ENCODE measurements around the gene NADSYN1. TPM values are rescaled to one million over a fixed set of nuclear protein-coding genes. Genes with fewer than 3 reads are reported as not detected.

Gene NADSYN1
- total and polyA plus RNA-seq, 2 of the 13 experiments (the other 11 are each of a cell fraction or from before 2014, with no cell fraction given) = 35.7 to 51.5 TPM

GRCh38 chr11:71433648-71434450 lies 19.2 kb upstream of the NADSYN1 start (continued):
- TF ChIP-seq SOX13 (IDR thresholded peaks at IDR 0.05) (no peak), SOX13 (CRISPR knock-in tag; conservative IDR thresholded peaks at IDR 0.05 in 1 of 2, IDR thresholded peaks at IDR 0.05 in 1 of 2) (peak in 1 of 2 experiments; percentile 43; a peak in 1 of 4 replicates), ZNF766 (CRISPR knock-in tag; IDR thresholded peaks at IDR 0.05; ENCODE audit: borderline replicate concordance) (no peak), RAD51 (IDR thresholded peaks at IDR 0.05; ENCODE audit: borderline replicate concordance) (no peak), FOSL2 (CRISPR knock-in tag; IDR thresholded peaks at IDR 0.05) (peak; percentile 29), TEAD3 (CRISPR knock-in tag; optimal IDR thresholded peaks at IDR 0.05; ENCODE audit: borderline replicate concordance) (peak; percentile 66), ATF7 (IDR thresholded peaks at IDR 0.05) (no peak), ATF7 (CRISPR knock-in tag; IDR thresholded peaks at IDR 0.05) (0 out of 2 replicates have a peak, but pooled peaks have one; percentile 41), ZNF24 (IDR thresholded peaks at IDR 0.05) (no peak), HNRNPK (IDR thresholded peaks at IDR 0.05; ENCODE audit: low read depth, low read length, poor library complexity, severe bottlenecking) (no peak), HOXA3 (CRISPR knock-in tag; IDR thresholded peaks at IDR 0.05) (peak; percentile 44; the same call in 1 of the 2 replicates), SAFB2 (CRISPR knock-in tag; IDR thresholded peaks at IDR 0.05; ENCODE audit: borderline replicate concordance, low read depth) (0 out of 2 replicates have a peak, but pooled peaks have one; percentile 6), REPIN1 (CRISPR knock-in tag; IDR thresholded peaks at IDR 0.05; ENCODE audit: borderline replicate concordance, low read depth) (no peak), FOXP1 (IDR thresholded peaks at IDR 0.05) (no peak), FOXP1 (CRISPR knock-in tag; IDR thresholded peaks at IDR 0.05) (no peak), ZNF501 (CRISPR knock-in tag; IDR thresholded peaks at IDR 0.05) (peak; percentile 82), ZNF704 (CRISPR knock-in tag; IDR thresholded peaks at IDR 0.05; ENCODE audit: borderline replicate concordance) (no peak), ARNT2 (CRISPR knock-in tag; IDR thresholded peaks at IDR 0.05; ENCODE audit: low read depth) (no peak), SYNCRIP (IDR thresholded peaks at IDR 0.05; ENCODE audit: insufficient read depth, low read depth, low read length) (no peak), MAF1 (CRISPR knock-in tag; IDR thresholded peaks at IDR 0.05; ENCODE audit: borderline replicate concordance) (no peak), SPEN (CRISPR knock-in tag; IDR thresholded peaks at IDR 0.05; ENCODE audit: low read depth) (peak; percentile 75; the same call in 1 of the 2 replicates), SOX5 (CRISPR knock-in tag; IDR thresholded peaks at IDR 0.05; ENCODE audit: borderline replicate concordance) (peak; percentile 31; the same call in 1 of the 2 replicates), GATAD1 (CRISPR knock-in tag; IDR thresholded peaks at IDR 0.05) (0 out of 2 replicates have a peak, but pooled peaks have one; percentile 12)
- TF ChIP-seq, protein P1, sequence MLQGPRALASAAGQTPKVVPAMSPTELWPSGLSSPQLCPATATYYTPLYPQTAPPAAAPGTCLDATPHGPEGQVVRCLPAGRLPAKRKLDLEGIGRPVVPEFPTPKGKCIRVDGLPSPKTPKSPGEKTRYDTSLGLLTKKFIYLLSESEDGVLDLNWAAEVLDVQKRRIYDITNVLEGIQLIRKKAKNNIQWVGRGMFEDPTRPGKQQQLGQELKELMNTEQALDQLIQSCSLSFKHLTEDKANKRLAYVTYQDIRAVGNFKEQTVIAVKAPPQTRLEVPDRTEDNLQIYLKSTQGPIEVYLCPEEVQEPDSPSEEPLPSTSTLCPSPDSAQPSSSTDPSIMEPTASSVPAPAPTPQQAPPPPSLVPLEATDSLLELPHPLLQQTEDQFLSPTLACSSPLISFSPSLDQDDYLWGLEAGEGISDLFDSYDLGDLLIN (CRISPR knock-in tag; IDR thresholded peaks at IDR 0.05; ENCODE audit: borderline replicate concordance) = no peak
- TF ChIP-seq, protein P2, sequence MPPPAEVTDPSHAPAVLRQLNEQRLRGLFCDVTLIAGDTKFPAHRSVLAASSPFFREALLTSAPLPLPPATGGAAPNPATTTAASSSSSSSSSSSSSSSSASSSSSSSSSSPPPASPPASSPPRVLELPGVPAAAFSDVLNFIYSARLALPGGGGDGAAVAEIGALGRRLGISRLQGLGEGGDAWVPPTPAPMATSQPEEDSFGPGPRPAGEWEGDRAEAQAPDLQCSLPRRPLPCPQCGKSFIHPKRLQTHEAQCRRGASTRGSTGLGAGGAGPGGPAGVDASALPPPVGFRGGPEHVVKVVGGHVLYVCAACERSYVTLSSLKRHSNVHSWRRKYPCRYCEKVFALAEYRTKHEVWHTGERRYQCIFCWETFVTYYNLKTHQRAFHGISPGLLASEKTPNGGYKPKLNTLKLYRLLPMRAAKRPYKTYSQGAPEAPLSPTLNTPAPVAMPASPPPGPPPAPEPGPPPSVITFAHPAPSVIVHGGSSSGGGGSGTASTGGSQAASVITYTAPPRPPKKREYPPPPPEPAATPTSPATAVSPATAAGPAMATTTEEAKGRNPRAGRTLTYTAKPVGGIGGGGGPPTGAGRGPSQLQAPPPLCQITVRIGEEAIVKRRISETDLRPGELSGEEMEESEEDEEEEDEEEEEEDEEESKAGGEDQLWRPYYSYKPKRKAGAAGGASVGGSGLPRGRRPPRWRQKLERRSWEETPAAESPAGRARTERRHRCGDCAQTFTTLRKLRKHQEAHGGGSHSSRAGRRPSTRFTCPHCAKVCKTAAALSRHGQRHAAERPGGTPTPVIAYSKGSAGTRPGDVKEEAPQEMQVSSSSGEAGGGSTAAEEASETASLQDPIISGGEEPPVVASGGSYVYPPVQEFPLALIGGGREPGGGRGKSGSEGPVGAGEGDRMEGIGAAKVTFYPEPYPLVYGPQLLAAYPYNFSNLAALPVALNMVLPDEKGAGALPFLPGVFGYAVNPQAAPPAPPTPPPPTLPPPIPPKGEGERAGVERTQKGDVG (CRISPR knock-in tag; IDR thresholded peaks at IDR 0.05; ENCODE audit: borderline replicate concordance) = no peak
